ENCODE measurements around the gene UBLCP1. TPM values are rescaled to one million over a fixed set of nuclear protein-coding genes. Genes with fewer than 3 reads are reported as not detected.

UBLCP1 gene, protein sequence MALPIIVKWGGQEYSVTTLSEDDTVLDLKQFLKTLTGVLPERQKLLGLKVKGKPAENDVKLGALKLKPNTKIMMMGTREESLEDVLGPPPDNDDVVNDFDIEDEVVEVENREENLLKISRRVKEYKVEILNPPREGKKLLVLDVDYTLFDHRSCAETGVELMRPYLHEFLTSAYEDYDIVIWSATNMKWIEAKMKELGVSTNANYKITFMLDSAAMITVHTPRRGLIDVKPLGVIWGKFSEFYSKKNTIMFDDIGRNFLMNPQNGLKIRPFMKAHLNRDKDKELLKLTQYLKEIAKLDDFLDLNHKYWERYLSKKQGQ
- 10 to 100 TPM; 29.2 to 32.9 TPM for total RNA-seq

GRCh38 chr5:159262859-159263568 lies at the start of gene UBLCP1:
UBLCP1 (plus strand) TSS chr5:159263290; CDS start chr5:159268916, 5,626 bp downstream.

GRCh38 chr5:159330131-159330800 lies 67.2 kb downstream of the UBLCP1 start, which contains the start of gene IL12B:
IL12B (minus strand) TSS chr5:159330487; CDS start chr5:159326782, 3,705 bp downstream.

Other genes starting within 250 kb of the UBLCP1 start
- gene EBF1, start 163.4 kb upstream of the UBLCP1 start, total RNA-seq: under 1 TPM; 0.24 to 0.28 TPM
- 10 to 100 TPM; 88.0 to 91.9 TPM for gene RNF145, start 53.7 kb upstream of the UBLCP1 start, total RNA-seq
- under 1 TPM in 1 of 2 experiments, not detected in 1; 0.08 TPM for gene IL12B, start 67.2 kb downstream of the UBLCP1 start, total RNA-seq

All from activated naive CD4-positive, alpha-beta T cell treated with anti-CD3 and anti-CD28 coated beads, Interleukin-2, amount 10 ng/mL, durations not matched to agents 5 hours and 36 hours (primary cell).